Measurements from ENCODE around the gene ASIC3.
A peak's percentile ranks its signal among the peaks of the same experiment; 100 is the strongest.

Gene ASIC3

GRCh38 chr7:151057989-151058780 is 9.9 kb downstream of the ASIC3 start:
- peak; percentile 99 for DNase-seq

- no peak for DNase-seq
These were observed 10.5 kb downstream of the ASIC3 start for GRCh38 chr7:151058781-151059366.

- peak; percentile 54 for DNase-seq
These were observed 11.2 kb downstream of the ASIC3 start, which contains the start of gene SLC4A2 for GRCh38 chr7:151059367-151060112. TSS of gene SLC4A2 (plus strand) at chr7:151059589. CDS start at chr7:151061988, 2,399 bp downstream.

- DNase-seq, result no peak
These were observed 11.7 kb downstream of the ASIC3 start for GRCh38 chr7:151060113-151060415.

GRCh38 chr7:151060416-151061212 is 12.3 kb downstream of the ASIC3 start:
- DNase-seq, result no peak

- no peak for DNase-seq
These were observed 13.1 kb downstream of the ASIC3 start for GRCh38 chr7:151061213-151062110.

GRCh38 chr7:151062111-151062398 is 13.7 kb downstream of the ASIC3 start:
- no peak for DNase-seq

GRCh38 chr7:151062399-151063211 is 14.3 kb downstream of the ASIC3 start:
- no peak for DNase-seq

GRCh38 chr7:151063212-151063561 is 14.9 kb downstream of the ASIC3 start:
- DNase-seq, result no peak

- DNase-seq, result no peak
These were observed 16.1 kb downstream of the ASIC3 start for GRCh38 chr7:151064454-151064853.

- DNase-seq, result no peak
These were observed 16.7 kb downstream of the ASIC3 start for GRCh38 chr7:151064993-151065392.

GRCh38 chr7:151065516-151065915 is 17.2 kb downstream of the ASIC3 start:
- DNase-seq, result no peak

GRCh38 chr7:151066273-151066974 is 18.1 kb downstream of the ASIC3 start:
- DNase-seq, result no peak

- no peak for DNase-seq
These were observed 19.9 kb downstream of the ASIC3 start for GRCh38 chr7:151068069-151068773.

- DNase-seq, result no peak
These were observed 21.7 kb downstream of the ASIC3 start for GRCh38 chr7:151069841-151070573.

GRCh38 chr7:151070574-151070960 is 22.2 kb downstream of the ASIC3 start:
- no peak for DNase-seq

GRCh38 chr7:151071032-151071866 is 22.9 kb downstream of the ASIC3 start:
- no peak for DNase-seq

GRCh38 chr7:151073990-151074389 is 25.7 kb downstream of the ASIC3 start:
- no peak for DNase-seq
